Endodermal cell (in vitro differentiated cells): ENCODE measurements around the gene TSSC4. TPM values are rescaled to one million over a fixed set of nuclear protein-coding genes. Genes with fewer than 3 reads are reported as not detected.

ENCODE experiments used
- DNase-seq: peaks from one replicate; pipeline ENCODE4 v3.0.0-alpha.2; 2017
- H3K27ac ChIP-seq: 2 replicates; pipeline ENCODE4 v1.5.1; 2013; ENCODE audit warnings: mild to moderate bottlenecking, low read depth, low read length, moderate library complexity
- H3K27me3 ChIP-seq: 2 replicates; pipeline ENCODE4 v1.6.1; 2013; ENCODE audit warnings: mild to moderate bottlenecking, low read length, moderate library complexity; ENCODE audit not compliant: insufficient read depth, control insufficient read depth, poor library complexity, severe bottlenecking
- H3K36me3 ChIP-seq: 2 replicates; pipeline ENCODE4 v1.7.0; 2013; ENCODE audit warnings: mild to moderate bottlenecking, low read length, moderate library complexity; ENCODE audit not compliant: control insufficient read depth, insufficient read depth
- H3K4me1 ChIP-seq: one replicate; pipeline ENCODE4 v1.7.0; 2013; ENCODE audit warnings: low read length; ENCODE audit not compliant: control insufficient read depth, insufficient read depth
- H3K4me3 ChIP-seq: 2 replicates; pipeline ENCODE4 v1.5.1; 2013; ENCODE audit warnings: mild to moderate bottlenecking, low read length, moderate library complexity
- H3K9ac ChIP-seq: 2 replicates; pipeline ENCODE4 v1.6.1; 2013; ENCODE audit warnings: mild to moderate bottlenecking, low read length, moderate library complexity; ENCODE audit not compliant: poor library complexity, severe bottlenecking; ENCODE audit errors: extremely low read depth
- H3K9me3 ChIP-seq: 2 replicates; pipeline ENCODE4 v1.6.1; 2013; ENCODE audit warnings: mild to moderate bottlenecking, low read length, moderate library complexity; ENCODE audit not compliant: control insufficient read depth
- H3K27ac Mint-ChIP-seq: 2 replicates; pipeline ENCODE4 v1.8.0; 2020; ENCODE audit warnings: mixed read lengths
- H3K27me3 Mint-ChIP-seq: 2 replicates; pipeline ENCODE4 v1.8.0; 2021; ENCODE audit warnings: mild to moderate bottlenecking, mixed read lengths; ENCODE audit not compliant: insufficient read depth
- H3K36me3 Mint-ChIP-seq: 2 replicates; pipeline ENCODE4 v1.8.0; 2020; ENCODE audit warnings: low read depth, mixed read lengths
- H3K4me1 Mint-ChIP-seq: 2 replicates; pipeline ENCODE4 v1.8.0; 2020; ENCODE audit warnings: mixed read lengths
- H3K4me3 Mint-ChIP-seq: 2 replicates; pipeline ENCODE4 v1.8.0; 2020; ENCODE audit warnings: mild to moderate bottlenecking, moderate library complexity, mixed read lengths
- H3K9me3 Mint-ChIP-seq: 2 replicates; pipeline ENCODE4 v1.8.0; 2020; ENCODE audit warnings: mild to moderate bottlenecking, mixed read lengths
- WGBS, 2 experiments: methylation state at CpG; one replicate each; pipeline versions ENCODE4 v1.1.5 to v1.1.7; 2013; ENCODE audit warnings: missing lambda C conversion rate in 2 of 2, mixed read lengths in 1 of 2; ENCODE audit not compliant: insufficient coverage in 1 of 2, insufficient read length in 1 of 2; 5-methylcytosine and 5-hydroxymethylcytosine counted together
- total RNA-seq, 2 donors: library from RNA; stranded (reverse); fragmentation: NEBNext Ultra II Directional in 1 of 2; extraction: Animal tissue kit (Norgen Biotek cat#: 25700) in 1 of 2; gene quantifications; 2 replicates in 1 of 2; 3 replicates in 1 of 2; pipeline ENCODE4 v1.2.1, GENCODE V29; 2021
- TF ChIP-seq, protein P1 (sequence below): fragments of 200-600 bp; sonication (generic); conservative IDR thresholded peaks from 2 replicates; pipeline ENCODE4 v1.5.0; 2021; ENCODE audit warnings: antibody characterized with exemption, mild to moderate bottlenecking

TSSC4 gene
- total RNA-seq, 2 donors from 2014 or later = 47.2 to 51.1 TPM

DNA sequence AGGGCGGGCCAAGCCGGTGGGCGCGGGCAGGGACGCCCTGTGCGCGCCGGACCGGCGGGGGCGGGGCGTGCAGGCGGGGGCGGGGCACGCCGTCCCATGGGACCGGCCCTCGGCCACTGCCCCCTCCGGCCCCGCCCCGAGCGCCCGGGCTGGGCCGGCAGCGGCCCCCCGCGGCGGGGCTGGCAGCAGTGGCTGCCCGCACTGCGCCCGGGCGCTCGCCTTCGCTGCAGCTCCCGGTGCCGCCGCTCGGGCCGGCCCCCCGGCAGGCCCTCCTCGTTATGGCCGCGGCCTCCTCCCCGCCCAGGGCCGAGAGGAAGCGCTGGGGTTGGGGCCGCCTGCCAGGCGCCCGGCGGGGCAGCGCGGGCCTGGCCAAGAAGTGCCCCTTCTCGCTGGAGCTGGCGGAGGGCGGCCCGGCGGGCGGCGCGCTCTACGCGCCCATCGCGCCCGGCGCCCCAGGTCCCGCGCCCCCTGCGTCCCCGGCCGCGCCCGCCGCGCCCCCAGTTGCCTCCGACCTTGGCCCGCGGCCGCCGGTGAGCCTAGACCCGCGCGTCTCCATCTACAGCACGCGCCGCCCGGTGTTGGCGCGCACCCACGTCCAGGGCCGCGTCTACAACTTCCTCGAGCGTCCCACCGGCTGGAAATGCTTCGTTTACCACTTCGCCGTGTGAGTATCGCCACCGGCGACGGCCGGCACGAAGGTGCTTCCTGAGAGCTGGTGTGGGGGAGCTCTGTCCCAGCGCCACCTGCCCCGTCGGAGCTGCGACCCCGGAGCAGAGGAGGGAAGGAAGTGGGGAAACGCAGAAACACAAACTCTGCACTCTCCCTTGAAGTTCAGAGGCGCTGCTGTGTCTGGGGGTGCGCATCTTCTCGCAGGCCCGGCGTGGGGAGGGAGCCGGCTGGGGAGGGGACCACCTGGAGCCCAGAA lies 44.5 kb downstream of the TSSC4 start, which contains the start of gene KCNQ1:
KCNQ1 (plus strand) TSS at position 188 of the 925 bp plus-strand sequence; CDS start at position 279, 91 bp downstream.
- no peak within 1 kb of the TSS for H3K9ac ChIP-seq
- DNase-seq = no peak
- H3K9me3 ChIP-seq = peaks cover 9% of the 10 kb centered on the region
- WGBS, 2 experiments = 5 to 6% methylated on average over 27 to 114 of the region's 116 CpGs
- no peaks in the 10 kb centered on the region for H3K4me1 ChIP-seq
- H3K4me3 Mint-ChIP-seq = peak within 1 kb of the TSS; percentile 57
- TF ChIP-seq, protein P1, sequence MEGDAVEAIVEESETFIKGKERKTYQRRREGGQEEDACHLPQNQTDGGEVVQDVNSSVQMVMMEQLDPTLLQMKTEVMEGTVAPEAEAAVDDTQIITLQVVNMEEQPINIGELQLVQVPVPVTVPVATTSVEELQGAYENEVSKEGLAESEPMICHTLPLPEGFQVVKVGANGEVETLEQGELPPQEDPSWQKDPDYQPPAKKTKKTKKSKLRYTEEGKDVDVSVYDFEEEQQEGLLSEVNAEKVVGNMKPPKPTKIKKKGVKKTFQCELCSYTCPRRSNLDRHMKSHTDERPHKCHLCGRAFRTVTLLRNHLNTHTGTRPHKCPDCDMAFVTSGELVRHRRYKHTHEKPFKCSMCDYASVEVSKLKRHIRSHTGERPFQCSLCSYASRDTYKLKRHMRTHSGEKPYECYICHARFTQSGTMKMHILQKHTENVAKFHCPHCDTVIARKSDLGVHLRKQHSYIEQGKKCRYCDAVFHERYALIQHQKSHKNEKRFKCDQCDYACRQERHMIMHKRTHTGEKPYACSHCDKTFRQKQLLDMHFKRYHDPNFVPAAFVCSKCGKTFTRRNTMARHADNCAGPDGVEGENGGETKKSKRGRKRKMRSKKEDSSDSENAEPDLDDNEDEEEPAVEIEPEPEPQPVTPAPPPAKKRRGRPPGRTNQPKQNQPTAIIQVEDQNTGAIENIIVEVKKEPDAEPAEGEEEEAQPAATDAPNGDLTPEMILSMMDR = no peak
- no peaks in the 10 kb centered on the region for H3K36me3 ChIP-seq
- peaks cover 87% of the 10 kb centered on the region for H3K27me3 Mint-ChIP-seq
- H3K27ac Mint-ChIP-seq = no peak within 1 kb of the TSS
- no peak within 1 kb of the TSS for H3K4me3 ChIP-seq
- no peak within 1 kb of the TSS for H3K27ac ChIP-seq
- H3K9me3 Mint-ChIP-seq = peaks cover 4% of the 10 kb centered on the region
- H3K4me1 Mint-ChIP-seq = no peaks in the 10 kb centered on the region
- H3K36me3 Mint-ChIP-seq = no peaks in the 10 kb centered on the region
- peaks cover 92% of the 10 kb centered on the region for H3K27me3 ChIP-seq

DNA sequence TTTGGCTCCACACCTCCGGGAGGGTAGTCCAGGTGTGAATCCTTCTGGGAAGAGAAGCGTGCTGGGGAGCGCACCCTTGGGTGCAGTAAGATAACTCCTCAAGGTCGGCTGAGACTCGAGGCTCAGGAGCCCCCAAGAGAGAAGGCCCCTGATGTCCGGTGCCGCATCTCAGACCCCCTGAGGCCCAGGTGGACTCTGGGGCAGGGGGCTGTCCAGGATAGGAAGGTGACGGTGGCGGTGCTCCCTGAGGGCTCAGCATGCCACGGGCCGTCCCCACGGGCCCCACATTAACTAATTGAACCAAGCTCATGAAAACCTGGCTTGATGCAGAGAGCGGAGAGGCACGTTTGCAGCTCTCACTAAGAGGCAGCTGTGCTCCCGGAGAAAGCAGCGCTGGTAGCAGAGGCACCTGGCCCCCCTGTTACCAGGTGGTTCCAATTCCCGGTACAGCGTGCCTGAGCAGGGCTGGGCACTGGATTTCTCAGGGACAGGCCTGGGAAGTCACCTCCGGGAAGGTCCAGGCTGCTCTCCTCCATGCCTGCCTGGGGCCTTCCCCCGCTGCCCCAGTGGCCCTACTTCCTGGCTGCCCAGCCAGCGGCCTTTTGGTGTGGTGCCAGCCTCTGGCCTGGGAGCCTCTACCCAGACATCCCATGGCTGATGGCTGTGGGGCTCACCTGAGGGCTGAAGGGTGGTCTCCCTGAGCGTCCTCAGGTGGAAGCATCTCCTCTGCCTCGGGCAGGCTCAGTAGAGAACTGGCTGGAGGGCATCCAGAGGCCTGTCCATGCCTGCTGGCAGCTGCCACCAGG lies 45.4 kb downstream of the TSSC4 start:
- TF ChIP-seq, protein P1 = no peak
- Histone ChIP-seq H3K9ac (no peak overlapping the region), H3K9me3 (peaks cover 9% of the 10 kb centered on the region), H3K27me3 (peaks cover 89% of the 10 kb centered on the region), H3K4me1 (no peaks in the 10 kb centered on the region), H3K36me3 (no peaks in the 10 kb centered on the region), H3K4me3 (no peak overlapping the region), H3K27ac (no peak overlapping the region)
- 77 to 82% methylated on average over 10 to 23 of the region's 23 CpGs for WGBS, 2 experiments
- H3K4me3 Mint-ChIP-seq = peak overlapping the region; percentile 57
- peaks cover 4% of the 10 kb centered on the region for H3K9me3 Mint-ChIP-seq
- H3K27me3 Mint-ChIP-seq = peaks cover 87% of the 10 kb centered on the region
- H3K27ac Mint-ChIP-seq = no peak overlapping the region
- DNase-seq = no peak
- no peaks in the 10 kb centered on the region for H3K36me3 Mint-ChIP-seq
- H3K4me1 Mint-ChIP-seq = no peaks in the 10 kb centered on the region

DNA sequence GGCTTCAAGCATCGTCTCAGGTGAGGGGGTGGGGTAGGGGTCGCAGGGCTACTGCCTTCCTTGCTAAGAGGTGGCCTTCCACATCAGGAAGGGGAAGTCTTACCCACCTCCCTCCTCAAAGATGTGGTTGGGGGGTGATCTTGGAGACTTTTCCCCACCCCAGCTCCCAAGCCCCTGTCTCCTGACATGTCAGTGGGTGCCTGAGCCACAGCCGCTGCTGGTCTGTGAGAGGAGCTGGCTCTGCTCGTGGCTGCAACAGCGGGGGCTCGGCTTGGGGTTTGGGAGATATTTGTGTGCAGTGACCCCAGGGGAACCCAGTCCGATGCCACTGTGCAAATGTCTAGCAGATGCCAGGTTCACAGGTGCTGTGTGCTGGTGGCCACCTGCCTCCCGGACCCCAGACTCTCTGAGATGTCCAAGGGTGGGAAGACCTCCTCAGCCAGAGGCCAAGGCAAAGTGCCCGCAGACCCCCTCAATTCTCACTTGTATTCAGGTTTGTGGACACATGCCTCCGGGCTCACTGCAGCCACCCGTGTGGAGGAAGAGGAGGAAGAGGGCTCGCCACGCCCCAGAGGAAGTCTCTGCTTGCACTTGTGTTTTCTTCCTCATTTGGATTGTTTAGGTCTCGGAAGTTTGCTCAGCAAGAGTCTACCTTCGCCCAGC lies 46.2 kb downstream of the TSSC4 start:
- H3K36me3 ChIP-seq = no peaks in the 10 kb centered on the region
- no peak overlapping the region for H3K4me3 Mint-ChIP-seq
- TF ChIP-seq, protein P1 = no peak
- no peaks in the 10 kb centered on the region for H3K4me1 ChIP-seq
- peaks cover 85% of the 10 kb centered on the region for H3K27me3 ChIP-seq
- no peaks in the 10 kb centered on the region for H3K4me1 Mint-ChIP-seq
- no peak overlapping the region for H3K4me3 ChIP-seq
- H3K36me3 Mint-ChIP-seq = no peaks in the 10 kb centered on the region
- H3K9me3 ChIP-seq = peaks cover 9% of the 10 kb centered on the region
- no peak for DNase-seq
- no peak overlapping the region for H3K27ac ChIP-seq
- H3K9me3 Mint-ChIP-seq = peaks cover 4% of the 10 kb centered on the region
- 84 to 91% methylated on average over 9 to 14 of the region's 15 CpGs for WGBS, 2 experiments
- H3K27ac Mint-ChIP-seq = no peak overlapping the region
- H3K9ac ChIP-seq = no peak overlapping the region
- peaks cover 86% of the 10 kb centered on the region for H3K27me3 Mint-ChIP-seq
